ENCODE data around the gene CA12.
"Not testable (repeated sequence)": the region's sequence is repeated elsewhere in the genome, so short reads cannot be mapped to it uniquely, and the experiment has no call there.

The CA12 gene

GRCh38 chr15:63339006-63339766 is 42.5 kb downstream of the CA12 start:
- no peak for DNase-seq (ENCODE audit: low read depth in 4 of 4, low spot score in 1 of 4)

- DNase-seq (ENCODE audit: low read depth in 4 of 4, low spot score in 1 of 4), result no peak
Observed at GRCh38 chr15:63338170-63338569, 43.5 kb downstream of the CA12 start.

- DNase-seq (ENCODE audit: low read depth in 4 of 4, low spot score in 1 of 4), result no peak
Observed at GRCh38 chr15:63337046-63337445, 44.6 kb downstream of the CA12 start.

GRCh38 chr15:63335543-63336240 is 46.0 kb downstream of the CA12 start:
- no peak for DNase-seq (ENCODE audit: low read depth in 4 of 4, low spot score in 1 of 4)

- DNase-seq (ENCODE audit: low read depth in 4 of 4, low spot score in 1 of 4), result no peak
Observed at GRCh38 chr15:63334821-63335220, 46.8 kb downstream of the CA12 start.

- no peak for DNase-seq (ENCODE audit: low read depth in 4 of 4, low spot score in 1 of 4)
Observed at GRCh38 chr15:63332367-63333124, 49.1 kb downstream of the CA12 start.

- no peak for DNase-seq (ENCODE audit: low read depth in 4 of 4, low spot score in 1 of 4)
Observed at GRCh38 chr15:63331456-63331855, 50.2 kb downstream of the CA12 start.

GRCh38 chr15:63330926-63331325 is 50.7 kb downstream of the CA12 start:
- no peak for DNase-seq (ENCODE audit: low read depth in 4 of 4, low spot score in 1 of 4)

GRCh38 chr15:63329567-63330350 is 51.9 kb downstream of the CA12 start:
- DNase-seq (ENCODE audit: low read depth in 4 of 4, low spot score in 1 of 4), result no peak

GRCh38 chr15:63327648-63328421 is 53.8 kb downstream of the CA12 start:
- DNase-seq (ENCODE audit: low read depth in 4 of 4, low spot score in 1 of 4), result no peak

- peak in 1 of 4 experiments; percentile 13 for DNase-seq (ENCODE audit: low read depth in 4 of 4, low spot score in 1 of 4)
Observed at GRCh38 chr15:63324770-63325169, 56.9 kb downstream of the CA12 start.

- no peak for DNase-seq (ENCODE audit: low read depth in 4 of 4, low spot score in 1 of 4)
Observed at GRCh38 chr15:63323798-63324563, 57.7 kb downstream of the CA12 start.

- no peak for DNase-seq (ENCODE audit: low read depth in 4 of 4, low spot score in 1 of 4)
Observed at GRCh38 chr15:63322541-63322940, 59.1 kb downstream of the CA12 start.

- no peak for DNase-seq (ENCODE audit: low read depth in 4 of 4, low spot score in 1 of 4)
Observed at GRCh38 chr15:63321462-63321861, 60.2 kb downstream of the CA12 start.

- DNase-seq (ENCODE audit: low read depth in 4 of 4, low spot score in 1 of 4), result not testable (repeated sequence)
Observed at GRCh38 chr15:63320981-63321380, 60.7 kb downstream of the CA12 start.

- not testable (repeated sequence) for DNase-seq (ENCODE audit: low read depth in 4 of 4, low spot score in 1 of 4)
Observed at GRCh38 chr15:63320446-63320845, 61.2 kb downstream of the CA12 start.

- DNase-seq (ENCODE audit: low read depth in 4 of 4, low spot score in 1 of 4), result no peak
Observed at GRCh38 chr15:63319065-63319464, 62.6 kb downstream of the CA12 start.

- no peak for DNase-seq (ENCODE audit: low read depth in 4 of 4, low spot score in 1 of 4)
Observed at GRCh38 chr15:63318344-63318743, 63.3 kb downstream of the CA12 start.

- DNase-seq (ENCODE audit: low read depth in 4 of 4, low spot score in 1 of 4), result no peak
Observed at GRCh38 chr15:63314409-63314808, 67.2 kb downstream of the CA12 start.

GRCh38 chr15:63313825-63314224 is 67.8 kb downstream of the CA12 start:
- no peak for DNase-seq (ENCODE audit: low read depth in 4 of 4, low spot score in 1 of 4)

Measured in stimulated activated CD4-positive, alpha-beta T cell treated with anti-CD3 and anti-CD28 coated beads, Interleukin-1b, Interleukin-23, amount 100 ng/mL, for 24 hours (primary cell).